GM23338 (cell line): ENCODE results near the gene UGT1A4. TPM values are rescaled to one million over a fixed set of nuclear protein-coding genes. Genes with fewer than 3 reads are reported as not detected.

Source experiments
- ATAC-seq: fragments of 200-7000 bp; cut with Tn5 transposase; 3 replicates; pipeline ENCODE4 v1.9.1; 2020
- DNase-seq: peaks from one replicate; pipeline ENCODE4 v3.0.0-alpha.2; 2015; ENCODE audit warnings: low spot score
- H2AFZ ChIP-seq: fragments of 200-600 bp; sonication (generic); 2 replicates; pipeline ENCODE4 v1.8.0; 2016; ENCODE audit warnings: antibody characterized with exemption, mild to moderate bottlenecking, moderate library complexity
- H3F3A ChIP-seq: fragments of 200-600 bp; sonication (generic); replicated peaks from 2 replicates; pipeline ENCODE4 v1.8.0; 2017; ENCODE audit warnings: antibody characterized with exemption, mixed run types, low read depth
- H3K27ac ChIP-seq: fragments of 200-600 bp; sonication (generic); 2 replicates; pipeline ENCODE4 v1.6.1; 2016; ENCODE audit warnings: low read depth
- H3K27me3 ChIP-seq: fragments of 200-600 bp; sonication (generic); 2 replicates; pipeline ENCODE4 v1.8.0; 2016; ENCODE audit warnings: mild to moderate bottlenecking, mixed run types, moderate library complexity; ENCODE audit not compliant: insufficient read depth
- H3K36me3 ChIP-seq: fragments of 200-600 bp; sonication (generic); 2 replicates; pipeline ENCODE4 v1.8.0; 2016; ENCODE audit warnings: mild to moderate bottlenecking; ENCODE audit not compliant: insufficient read depth
- H3K4me1 ChIP-seq: fragments of 200-600 bp; sonication (generic); 2 replicates; pipeline ENCODE4 v1.8.0; 2016; ENCODE audit warnings: mild to moderate bottlenecking, moderate library complexity; ENCODE audit not compliant: insufficient read depth
- H3K4me2 ChIP-seq: fragments of 200-600 bp; sonication (generic); 2 replicates; pipeline ENCODE4 v1.7.1; 2017; ENCODE audit warnings: mixed run types
- H3K4me3 ChIP-seq: fragments of 200-600 bp; sonication (generic); 2 replicates; pipeline ENCODE4 v1.6.1; 2016; ENCODE audit warnings: mixed run types
- H3K79me2 ChIP-seq: fragments of 200-600 bp; sonication (generic); replicated peaks from 2 replicates; pipeline ENCODE4 v1.8.0; 2017; ENCODE audit warnings: mild to moderate bottlenecking; ENCODE audit not compliant: insufficient read depth
- H3K9me2 ChIP-seq: fragments of 200-600 bp; sonication (generic); 2 replicates; pipeline ENCODE4 v1.8.0; 2017; ENCODE audit not compliant: insufficient read depth
- H4K20me1 ChIP-seq: fragments of 200-600 bp; sonication (generic); replicated peaks from 2 replicates; pipeline ENCODE4 v1.8.0; 2017; ENCODE audit warnings: mild to moderate bottlenecking; ENCODE audit not compliant: insufficient read depth
- H3K27ac Mint-ChIP-seq: 2 replicates; pipeline ENCODE4 v1.8.0; 2020; ENCODE audit warnings: inconsistent platforms, mild to moderate bottlenecking, moderate library complexity, mixed read lengths
- H3K27me3 Mint-ChIP-seq: 3 replicates; pipeline ENCODE4 v1.8.0; 2022; ENCODE audit warnings: low read depth, mild to moderate bottlenecking, moderate library complexity, mixed read lengths, inconsistent platforms; ENCODE audit not compliant: insufficient read depth, poor library complexity
- H3K36me3 Mint-ChIP-seq: 3 replicates; pipeline ENCODE4 v1.8.0; 2021; ENCODE audit warnings: low read depth, mild to moderate bottlenecking, inconsistent platforms, moderate library complexity, mixed read lengths
- H3K4me1 Mint-ChIP-seq: 3 replicates; pipeline ENCODE4 v1.8.0; 2020; ENCODE audit warnings: mild to moderate bottlenecking, inconsistent platforms, mixed read lengths
- H3K4me3 Mint-ChIP-seq: 3 replicates; pipeline ENCODE4 v1.8.0; 2021; ENCODE audit warnings: moderate library complexity, mild to moderate bottlenecking, inconsistent platforms, mixed read lengths
- H3K9me3 Mint-ChIP-seq: 3 replicates; pipeline ENCODE4 v1.8.0; 2020; ENCODE audit warnings: moderate library complexity, mild to moderate bottlenecking, inconsistent platforms, mixed read lengths
- CREB1 ChIP-seq: fragments of 250-450 bp; sonication (Bioruptor Pico); IDR thresholded peaks from 2 replicates; pipeline ENCODE4 v1.5.0; 2020; ENCODE audit warnings: low read depth, mild to moderate bottlenecking, moderate library complexity
- CTCF ChIP-seq, 2 experiments: fragments of 200-600 bp in 1 of 2; sonication (generic) in 1 of 2; conservative IDR thresholded peaks; 2 replicates each; pipeline versions ENCODE4 v1.5.1 to v1.6.1; 2016 to 2017; ENCODE audit warnings: antibody characterized with exemption in 2 of 2, low read depth in 2 of 2, mild to moderate bottlenecking in 2 of 2, moderate library complexity in 1 of 2
- ETS1 ChIP-seq: IDR thresholded peaks from 2 replicates; pipeline ENCODE4 v1.6.1; 2016; ENCODE audit warnings: antibody characterized with exemption
- EZH2 ChIP-seq: fragments of 200-600 bp; sonication (generic); IDR thresholded peaks from one replicate; pipeline ENCODE4 v1.8.0; 2017; ENCODE audit warnings: antibody characterized with exemption, mild to moderate bottlenecking, low read depth; ENCODE audit not compliant: unreplicated experiment
- EZH2phosphoT487 ChIP-seq: fragments of 200-600 bp; sonication (generic); IDR thresholded peaks from one replicate; pipeline ENCODE4 v1.8.1; 2018; ENCODE audit warnings: antibody characterized with exemption; ENCODE audit not compliant: unreplicated experiment
- JUNB ChIP-seq: IDR thresholded peaks from one replicate; pipeline ENCODE4 v1.6.1; 2016; ENCODE audit warnings: antibody characterized with exemption; ENCODE audit not compliant: unreplicated experiment
- NANOG ChIP-seq: IDR thresholded peaks from 2 replicates; pipeline ENCODE4 v1.6.1; 2016; ENCODE audit warnings: antibody characterized with exemption, borderline replicate concordance
- POLR2AphosphoS5 ChIP-seq: IDR thresholded peaks from 2 replicates; pipeline ENCODE4 v1.6.1; 2016; ENCODE audit warnings: antibody characterized with exemption, low read depth
- REST ChIP-seq: IDR thresholded peaks from one replicate; pipeline ENCODE4 v1.6.1; 2018; ENCODE audit warnings: antibody characterized with exemption; ENCODE audit not compliant: unreplicated experiment
- STAT1 ChIP-seq: IDR thresholded peaks from one replicate; pipeline ENCODE4 v1.6.1; 2016; ENCODE audit warnings: antibody characterized with exemption; ENCODE audit not compliant: unreplicated experiment
- ZNF114 ChIP-seq: fragments of 250-450 bp; sonication (Bioruptor Pico); IDR thresholded peaks from 2 replicates; pipeline ENCODE4 v1.5.0; 2020; ENCODE audit warnings: mild to moderate bottlenecking, moderate library complexity
- ZNF331 ChIP-seq: fragments of 250-450 bp; sonication (Bioruptor Pico); IDR thresholded peaks from 2 replicates; pipeline ENCODE4 v1.5.0; 2020; ENCODE audit warnings: low read depth, mild to moderate bottlenecking, moderate library complexity
- polyA plus RNA-seq: library from polyadenylated mRNA; unstranded; fragments of >200 nt; fragmentation: Nextera tagmentation; extraction: Ambion mirVana; gene quantifications from 2 replicates; pipeline ENCODE4 v1.2.1, GENCODE V29; 2016
- total RNA-seq: library from RNA; depleted of rRNA; stranded (reverse); fragments of >200 nt; shearing (Covaris generic); gene quantifications from 2 replicates; pipeline ENCODE4 v1.2.3, GENCODE V29; 2014

The UGT1A4 gene
- total and polyA plus RNA-seq, 2 experiments from 2014 or later, result not detected

GRCh38 chr2:233811732-233812131 is 93.2 kb downstream of the UGT1A4 start (continued):
- TF ChIP-seq ETS1 (no peak), EZH2phosphoT487 (no peak), CREB1 (CRISPR knock-in tag) (no peak), POLR2AphosphoS5 (no peak), ZNF114 (CRISPR knock-in tag) (no peak), ZNF331 (CRISPR knock-in tag) (no peak), REST (no peak), NANOG (no peak), EZH2 (no peak)

GRCh38 chr2:233813236-233814055 is 94.9 kb downstream of the UGT1A4 start:
- Histone ChIP-seq H3K9me2 (peaks cover 6% of the 10 kb centered on the region), H4K20me1 (no peaks in the 10 kb centered on the region), H3K36me3 (no peaks in the 10 kb centered on the region), H3K4me1 (no peaks in the 10 kb centered on the region), H3K4me2 (no peak overlapping the region), H3K4me3 (no peak overlapping the region), H3K27ac (no peak overlapping the region), H2AFZ (no peak overlapping the region), H3K27me3 (no peaks in the 10 kb centered on the region), H3K79me2 (no peaks in the 10 kb centered on the region), H3F3A (no peaks in the 10 kb centered on the region)
- H3K27ac Mint-ChIP-seq, result no peak overlapping the region
- DNase-seq, result no peak
- peaks cover 5% of the 10 kb centered on the region; the same call in 2 of the 3 replicates for H3K9me3 Mint-ChIP-seq
- ATAC-seq, result no peak
- H3K36me3 Mint-ChIP-seq, result no peaks in the 10 kb centered on the region
- no peak overlapping the region for H3K4me3 Mint-ChIP-seq
- H3K4me1 Mint-ChIP-seq, result no peaks in the 10 kb centered on the region
- peaks cover 9% of the 10 kb centered on the region for H3K27me3 Mint-ChIP-seq
- TF ChIP-seq EZH2phosphoT487, result no peak
- TF ChIP-seq EZH2, result no peak
- no peak for TF ChIP-seq ZNF331 (CRISPR knock-in tag)
- no peak for TF ChIP-seq CTCF (conservative IDR thresholded peaks at IDR 0.05; ENCODE audit: low read depth in 2 of 2)
- TF ChIP-seq REST, result no peak
- TF ChIP-seq STAT1, result no peak
- no peak for TF ChIP-seq ETS1
- TF ChIP-seq POLR2AphosphoS5, result no peak
- TF ChIP-seq JUNB, result no peak
- no peak for TF ChIP-seq NANOG
- no peak for TF ChIP-seq ZNF114 (CRISPR knock-in tag)
